GM18861 (cell line): ENCODE results near the gene FBXO10.

Experiments
- ATAC-seq: cut with Tn5 transposase; IDR thresholded peaks from one replicate; pipeline ENCODE4 v1.9.1; 2021; ENCODE audit not compliant: unreplicated experiment

FBXO10 gene

DNA sequence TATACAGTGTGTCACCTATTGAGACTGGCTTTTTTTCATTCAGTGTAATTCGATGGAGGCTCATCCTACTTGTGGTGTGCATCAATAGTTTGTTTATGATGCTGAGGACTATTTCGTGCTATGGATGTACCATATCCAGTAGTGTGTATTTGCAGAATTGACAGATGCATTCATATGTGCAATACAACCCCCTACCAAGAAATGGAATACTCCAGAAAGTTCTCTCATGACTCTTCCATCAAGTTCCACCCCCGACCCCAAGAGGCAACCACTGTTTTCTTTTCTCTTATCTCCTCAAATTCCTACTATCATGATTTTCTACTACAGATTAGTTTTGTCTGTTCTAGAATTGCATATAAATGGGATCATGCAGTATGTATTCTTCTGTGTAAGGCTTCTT is 21.9 kb downstream of the FBXO10 start:
- no peak for ATAC-seq

DNA sequence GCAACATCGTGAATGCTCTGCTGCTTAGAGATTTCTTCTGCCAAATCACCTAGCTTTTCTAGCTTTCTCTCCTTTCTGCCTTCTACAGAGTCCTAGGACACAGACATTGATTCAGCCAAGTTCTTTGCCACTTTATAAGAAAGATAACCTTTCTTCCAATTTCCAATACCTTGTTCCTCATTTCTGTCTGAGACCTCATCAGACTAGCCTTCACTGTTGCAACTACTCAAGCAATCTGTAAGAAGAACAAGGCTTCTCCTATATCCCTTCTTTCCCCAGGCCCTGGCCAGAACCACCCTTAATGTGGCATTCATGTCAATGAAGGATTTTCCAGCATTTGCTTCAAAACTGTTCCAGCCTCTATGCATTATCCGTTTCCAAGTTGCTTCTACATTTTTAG is 24.3 kb downstream of the FBXO10 start:
- no peak for ATAC-seq

DNA sequence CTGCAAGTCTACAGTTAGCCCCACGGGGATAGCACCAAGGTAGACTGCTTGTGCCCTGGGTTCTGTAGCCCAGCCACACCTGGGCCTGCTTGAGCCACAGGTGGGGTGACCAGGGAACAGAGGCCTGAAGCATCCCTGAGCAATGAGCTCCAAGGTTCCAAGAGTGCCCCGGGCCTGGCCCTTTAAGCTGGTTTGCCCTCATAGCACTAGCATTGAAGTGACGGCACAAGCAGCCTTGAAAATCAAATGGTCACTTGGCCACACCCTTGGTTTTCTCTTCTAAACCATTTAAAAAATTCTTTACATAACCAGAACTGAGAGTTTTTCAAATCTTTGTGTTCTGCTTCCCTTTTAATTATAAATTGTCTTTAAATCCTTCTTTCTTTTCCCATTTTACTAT is 24.7 kb downstream of the FBXO10 start:
- ATAC-seq, result no peak

DNA sequence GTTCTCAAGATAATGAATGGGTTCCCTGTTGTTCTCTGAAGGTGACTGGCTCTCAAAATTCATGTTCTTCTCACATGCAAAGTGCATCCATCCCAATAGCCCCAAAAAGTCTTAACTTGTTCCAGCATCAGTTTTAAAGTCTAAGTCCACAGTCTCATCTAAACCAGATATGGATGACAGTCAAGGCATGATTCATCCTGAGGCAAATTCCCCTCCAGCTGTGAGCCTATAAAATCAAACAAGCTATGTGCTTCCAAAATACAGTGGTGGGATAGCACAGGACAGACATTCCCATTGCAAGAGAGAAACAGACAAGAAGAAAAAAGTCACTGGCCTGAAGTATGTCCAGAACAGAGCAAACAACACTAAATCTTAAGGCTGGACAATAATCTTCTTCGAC is 25.4 kb downstream of the FBXO10 start:
- ATAC-seq, result no peak

DNA sequence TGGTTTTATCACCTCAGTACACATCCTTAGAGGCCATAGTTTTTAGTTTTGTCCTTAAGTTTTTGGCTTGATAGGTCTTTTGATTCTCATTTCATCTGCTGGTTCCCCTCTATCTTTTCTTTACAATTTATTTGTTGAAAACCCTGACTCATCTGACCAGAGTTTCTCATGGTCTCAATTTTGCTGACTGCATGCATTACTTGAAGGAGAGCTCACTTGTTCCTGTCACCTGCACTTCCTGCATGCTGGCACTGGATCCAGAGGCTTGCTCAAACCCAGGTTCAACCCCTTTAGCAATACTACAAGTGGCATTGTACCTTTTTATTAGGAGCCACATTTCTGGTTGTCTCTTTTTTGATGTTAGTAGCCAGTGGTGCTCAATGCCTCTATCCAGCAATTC is 26.7 kb downstream of the FBXO10 start:
- ATAC-seq, result no peak

DNA sequence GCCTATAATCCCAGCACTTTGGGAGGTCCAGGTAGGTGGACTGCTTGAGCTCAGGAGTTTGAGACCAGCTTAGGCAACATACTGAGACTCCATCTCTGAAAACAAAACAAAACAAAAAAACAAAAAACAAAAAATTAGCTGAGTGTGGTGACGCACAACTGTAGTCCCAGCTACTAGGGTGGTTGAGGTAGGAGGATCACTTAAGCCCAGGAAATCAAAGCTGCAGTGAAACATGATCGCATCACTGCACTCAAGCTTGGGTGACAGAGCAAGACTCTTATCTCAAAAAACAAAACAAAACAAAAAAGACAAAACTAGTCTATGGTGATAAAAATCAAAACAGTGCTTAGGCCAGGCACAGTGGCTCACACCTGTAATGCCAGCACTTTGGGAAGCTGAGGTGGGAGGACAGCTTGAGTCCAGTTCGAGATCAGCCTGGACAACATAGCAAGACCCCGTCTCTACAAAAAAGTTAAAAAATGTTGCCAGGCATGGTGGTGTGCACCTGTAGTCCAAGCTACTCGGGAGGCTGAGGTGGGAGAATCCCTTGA is 28.8 kb downstream of the FBXO10 start:
- no peak for ATAC-seq

DNA sequence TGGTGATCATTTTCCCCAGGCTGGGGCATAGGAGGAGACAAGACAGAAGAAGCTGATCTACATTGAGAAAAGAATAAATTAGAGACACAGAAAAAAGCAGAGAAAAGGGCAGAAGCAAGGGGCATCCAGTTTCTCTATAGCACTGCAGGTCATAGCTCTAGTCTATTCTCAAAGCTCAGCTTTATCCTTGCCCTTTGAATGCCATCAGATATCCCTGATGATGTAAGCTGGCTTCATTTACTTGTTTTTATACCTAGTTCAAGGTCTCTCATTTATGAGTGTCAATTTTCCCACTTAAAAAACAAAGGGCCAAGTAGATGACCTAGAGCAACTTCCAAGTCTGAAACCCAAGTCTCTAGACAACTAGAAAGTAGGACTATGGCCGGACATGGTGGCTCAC is 32.7 kb downstream of the FBXO10 start:
- ATAC-seq, result no peak

DNA sequence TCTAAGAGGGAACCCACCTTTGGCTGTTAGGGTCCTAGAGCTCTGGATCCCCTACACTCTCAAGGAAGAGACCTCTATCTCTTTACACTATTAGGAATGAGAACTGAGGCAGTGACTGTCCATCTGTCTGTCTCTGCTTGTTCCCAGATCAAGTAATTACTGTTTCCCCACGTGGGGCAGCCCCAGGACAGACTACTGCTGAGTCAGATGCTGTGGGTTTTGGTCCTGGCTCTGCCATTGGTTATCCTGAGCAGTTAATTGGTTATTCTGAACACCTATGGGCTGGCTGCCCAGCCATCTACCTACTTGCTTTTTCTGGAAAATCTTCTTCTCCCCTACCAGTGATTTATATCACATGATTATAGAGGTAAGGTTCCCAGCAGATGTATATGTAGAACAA is 33.3 kb downstream of the FBXO10 start:
- no peak for ATAC-seq

DNA sequence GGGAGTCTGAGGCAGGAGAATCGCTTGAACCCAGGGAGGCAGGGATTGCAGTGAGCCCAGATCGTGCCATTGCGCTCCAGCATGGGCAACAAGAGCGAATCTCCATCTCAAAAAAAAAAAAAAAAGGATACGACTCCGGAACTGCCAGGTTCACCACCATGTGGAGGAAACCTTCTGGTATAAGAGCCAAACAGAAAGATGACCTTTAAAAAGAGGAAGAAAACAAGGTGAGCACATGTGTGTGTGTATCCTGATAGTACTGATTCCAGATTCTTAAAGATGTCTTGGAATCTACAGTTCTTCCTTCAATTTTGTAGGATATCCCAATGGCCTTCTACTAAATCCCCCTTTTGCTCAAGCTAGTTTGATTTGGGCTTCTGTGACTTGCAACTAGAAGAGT is 33.7 kb downstream of the FBXO10 start:
- ATAC-seq, result no peak

DNA sequence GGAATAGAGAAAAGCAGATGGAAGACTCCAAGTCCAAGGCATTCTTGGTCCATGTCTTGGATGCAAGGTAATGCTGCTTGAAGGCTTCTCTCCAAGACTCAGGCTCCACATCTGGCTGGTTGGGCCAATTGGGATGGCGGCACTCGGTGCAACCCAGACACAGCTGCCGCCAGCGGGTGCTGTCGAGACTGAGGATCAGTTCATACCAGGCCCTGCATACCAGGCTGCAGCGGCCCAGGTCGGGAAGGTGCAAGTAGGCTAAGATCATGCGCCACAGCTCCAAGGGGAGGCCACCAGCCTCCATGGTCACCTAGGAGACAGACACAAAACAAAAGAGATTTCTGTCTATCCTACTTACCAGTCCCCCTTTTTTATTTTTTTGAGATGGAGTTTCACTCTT is 34.7 kb downstream of the FBXO10 start:
- ATAC-seq, result no peak

DNA sequence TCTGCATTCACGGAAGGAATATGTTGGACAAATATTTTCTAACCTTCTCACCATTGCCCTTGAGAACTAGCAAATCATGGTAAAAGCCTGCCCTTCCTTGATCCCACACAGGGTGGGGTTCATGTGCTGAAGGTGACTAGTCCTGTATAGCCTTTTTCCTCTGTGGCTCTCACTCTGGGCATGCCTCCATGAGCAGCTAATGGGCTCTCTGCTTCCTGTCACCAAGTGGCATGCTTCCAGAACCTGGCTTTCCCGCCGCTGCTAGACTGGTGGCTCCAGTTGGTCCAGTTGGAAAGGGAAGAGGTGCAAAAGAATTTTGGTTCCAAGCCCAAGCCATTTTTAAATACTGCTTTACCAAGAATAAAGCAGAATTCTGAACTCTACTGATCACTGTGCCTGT is 35.5 kb downstream of the FBXO10 start:
- ATAC-seq, result no peak

DNA sequence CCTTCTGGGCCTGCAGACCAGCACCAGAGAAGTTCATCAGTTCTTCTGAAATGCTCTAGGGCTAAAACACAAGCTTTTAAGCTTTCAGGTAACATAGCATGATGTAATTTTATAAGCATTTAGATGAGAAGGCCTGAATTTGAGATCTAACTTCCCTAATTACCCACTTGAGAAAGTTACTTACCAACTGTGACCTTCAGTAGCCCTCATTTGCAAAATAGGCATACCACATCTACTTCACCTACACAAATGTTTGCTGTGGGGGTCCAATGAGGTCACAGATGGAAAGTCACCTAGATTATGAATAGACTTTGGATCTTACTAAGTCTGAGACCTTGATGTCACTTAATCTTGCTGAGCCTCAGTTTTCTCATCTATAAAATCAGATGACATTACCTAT is 36.5 kb downstream of the FBXO10 start:
- ATAC-seq, result no peak

DNA sequence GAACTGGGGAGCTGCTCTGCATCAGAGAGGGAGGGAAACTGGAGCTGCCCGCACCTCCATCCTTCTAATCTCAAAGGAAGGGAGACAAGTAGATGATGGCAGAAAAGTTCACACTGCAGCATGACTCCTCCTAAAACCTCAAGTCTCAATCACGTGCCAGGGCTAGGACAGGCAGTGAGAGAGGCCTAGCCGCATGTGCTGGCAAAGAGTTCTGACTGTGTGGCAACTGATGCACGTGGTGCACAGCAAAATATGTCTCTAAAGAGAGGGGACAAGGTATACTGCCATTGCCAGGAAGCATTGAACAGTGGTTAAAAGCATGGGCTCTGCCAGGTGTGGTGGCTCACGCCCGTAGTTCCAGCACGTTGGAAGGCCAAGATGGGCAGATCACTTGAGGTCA is 38.1 kb downstream of the FBXO10 start:
- no peak for ATAC-seq

DNA sequence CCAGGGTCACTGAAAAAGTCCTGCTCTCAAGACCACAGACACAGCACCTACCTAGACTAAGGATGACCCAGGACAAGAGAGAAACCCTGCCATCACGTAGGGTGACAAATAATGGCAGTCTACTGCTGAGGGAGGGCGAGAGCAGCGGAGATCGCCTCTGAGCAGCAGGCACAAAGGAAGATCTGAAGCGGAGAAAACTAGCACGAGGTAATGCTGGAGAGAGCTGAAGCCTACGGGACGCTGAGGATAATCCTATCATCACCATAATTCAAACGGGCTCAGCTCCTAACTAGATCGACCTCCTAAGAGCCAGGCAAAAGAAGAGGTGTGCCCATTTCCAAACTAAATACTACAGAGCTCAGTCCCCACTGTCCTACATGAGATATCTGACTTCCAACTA is 41.3 kb downstream of the FBXO10 start:
- no peak for ATAC-seq

DNA sequence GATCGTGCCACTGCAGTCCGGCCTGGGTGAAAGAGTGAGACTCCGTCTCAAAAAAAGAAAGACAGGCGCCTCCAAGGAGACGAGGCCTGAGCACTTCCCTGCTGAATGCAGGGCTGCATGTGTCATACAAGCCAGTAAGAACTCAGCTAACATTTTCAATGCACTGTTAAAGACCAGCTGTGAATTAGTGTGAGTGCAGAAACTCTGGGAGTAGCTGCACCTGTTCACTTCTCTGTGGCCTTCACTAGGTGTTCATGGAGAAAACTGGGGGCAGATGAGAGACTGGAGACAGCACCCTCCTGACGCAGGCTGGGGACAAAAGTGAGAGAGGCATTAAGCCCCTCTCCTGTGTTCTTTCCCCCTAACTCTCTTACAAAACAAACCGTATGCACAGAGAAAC is 41.8 kb downstream of the FBXO10 start:
- no peak for ATAC-seq

DNA sequence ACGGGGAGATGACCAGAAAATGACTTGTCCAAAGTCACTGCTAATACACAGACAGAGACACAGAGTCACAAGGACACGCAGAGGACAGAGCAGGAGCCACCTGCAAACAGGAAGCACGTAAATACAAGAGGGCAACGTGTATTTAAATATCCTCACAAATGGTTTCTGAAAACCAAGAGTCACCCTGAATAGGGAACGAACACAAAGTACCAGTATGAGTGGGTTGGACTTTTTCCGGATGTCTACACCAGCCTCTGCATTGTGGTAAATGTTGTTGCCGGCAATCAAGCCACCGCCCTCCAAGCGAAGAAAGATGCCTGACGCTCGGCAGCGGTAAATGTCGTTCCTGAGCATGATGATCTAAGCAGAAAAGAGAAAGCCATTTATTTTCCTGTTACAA is 44.5 kb downstream of the FBXO10 start:
- ATAC-seq, result no peak

DNA sequence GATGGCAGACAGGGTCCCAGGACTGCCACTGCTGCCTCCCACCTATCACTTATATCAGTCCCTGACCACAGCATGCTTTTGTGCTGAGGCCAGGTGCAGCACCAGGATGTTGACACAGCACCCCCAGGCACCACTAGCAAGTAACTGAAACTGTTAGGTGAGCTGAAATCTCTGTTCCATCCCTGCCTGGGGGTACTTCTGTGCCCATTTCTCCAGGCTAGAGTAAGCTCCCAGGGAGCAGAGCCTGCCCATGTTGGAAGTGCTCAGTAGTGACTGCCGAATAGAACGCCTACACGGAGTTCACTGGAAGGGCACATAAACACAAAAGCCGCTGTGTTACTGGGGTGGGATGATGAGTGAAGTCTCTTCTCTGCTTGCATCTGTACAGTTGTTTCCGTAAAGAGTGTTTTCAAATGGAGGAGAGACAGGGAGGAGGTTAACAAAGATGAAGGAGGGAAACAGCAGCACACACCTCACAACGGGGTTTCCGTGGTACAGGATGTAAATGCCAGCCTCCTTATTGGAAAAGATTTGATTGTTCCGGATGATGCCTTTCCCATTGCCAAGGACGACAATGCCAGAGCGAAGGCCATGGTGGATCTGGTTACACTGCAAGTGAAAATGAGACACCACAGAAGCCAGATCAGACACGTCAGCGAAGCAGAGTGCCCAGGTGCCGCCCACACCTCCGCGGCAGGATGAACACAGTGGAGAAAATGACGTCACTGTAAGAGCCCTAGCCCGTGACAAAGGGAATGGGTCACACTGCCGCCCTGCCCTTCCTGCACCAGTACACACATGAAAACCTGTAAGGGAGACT is 47.3 kb downstream of the FBXO10 start:
- ATAC-seq, result no peak

DNA sequence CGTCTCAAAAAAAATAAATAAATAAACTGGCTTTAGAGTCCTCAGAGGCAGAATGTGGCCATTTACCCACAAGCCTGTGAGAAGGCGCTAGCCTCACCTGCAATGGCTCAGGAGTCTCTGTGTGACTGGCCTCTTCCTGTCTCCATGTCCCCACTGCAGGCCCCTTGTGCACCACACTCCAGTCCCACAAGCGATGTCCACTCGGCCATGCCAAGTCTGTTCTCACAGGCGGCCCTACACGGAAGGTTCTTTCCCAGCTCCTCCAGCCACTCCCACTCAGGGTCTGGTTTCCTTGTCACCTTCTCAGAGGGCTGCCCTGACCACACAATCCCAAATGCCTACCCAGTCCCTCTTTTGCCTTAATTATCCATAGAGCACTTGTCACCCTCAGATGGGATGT is 52.3 kb downstream of the FBXO10 start:
- ATAC-seq, result no peak

DNA sequence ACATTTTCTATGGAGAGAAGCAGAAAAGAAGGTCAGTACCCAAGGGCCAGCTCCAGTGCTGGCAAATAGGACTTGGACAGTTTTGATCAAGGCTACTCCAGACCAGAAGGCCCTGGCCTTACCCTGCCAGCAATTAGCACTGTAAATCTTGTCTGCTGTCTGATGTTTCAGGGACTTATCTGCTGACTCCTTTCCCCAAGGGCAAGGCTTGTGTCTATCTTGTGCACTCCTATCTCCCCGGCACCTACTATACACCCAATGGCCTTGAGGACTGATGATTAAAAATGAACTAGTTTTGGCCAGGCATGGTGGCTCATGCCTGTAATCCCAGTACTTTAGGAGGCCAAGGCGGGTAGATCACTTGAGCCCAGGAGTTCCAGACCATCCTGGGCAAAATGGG is 53.2 kb downstream of the FBXO10 start:
- ATAC-seq, result no peak

DNA sequence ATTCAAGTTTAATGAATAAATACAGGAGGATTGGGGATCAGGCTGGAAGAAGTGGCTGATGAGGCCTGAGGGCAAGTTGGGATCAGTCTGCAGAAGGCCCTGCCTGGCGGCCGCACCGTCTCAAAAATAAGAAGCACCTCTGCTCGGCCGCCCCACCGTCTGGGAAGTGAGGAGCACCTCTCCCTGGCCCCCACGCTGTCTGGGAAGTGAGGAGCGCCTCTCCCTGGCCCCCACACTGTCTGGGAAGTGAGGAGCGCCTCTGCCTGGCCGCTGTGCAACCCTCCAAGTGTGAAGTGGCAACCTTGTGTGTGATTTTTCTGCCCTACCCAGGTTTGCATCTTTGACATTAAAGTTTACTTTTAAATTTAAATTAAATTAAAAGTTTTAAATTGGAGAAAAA is 55.1 kb downstream of the FBXO10 start:
- no peak for ATAC-seq

DNA sequence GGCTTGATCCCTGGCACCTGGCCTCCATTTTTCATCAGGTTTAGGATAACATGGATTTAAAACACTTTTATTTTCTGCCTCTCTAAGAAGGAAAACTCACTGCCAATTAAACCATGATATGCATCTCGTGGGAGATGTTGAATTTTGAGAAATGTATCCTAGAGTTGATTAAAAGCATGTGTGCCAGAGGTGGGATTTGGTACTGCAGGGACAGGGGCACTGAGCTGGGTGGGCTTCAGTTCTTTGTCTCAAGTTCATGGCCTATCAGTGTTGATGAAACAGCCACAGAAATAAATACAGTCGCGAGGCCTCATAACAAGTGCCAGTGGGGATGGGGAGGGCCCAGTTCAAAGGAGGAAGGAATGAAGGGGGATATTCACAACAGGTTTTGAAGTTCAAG is 55.5 kb downstream of the FBXO10 start:
- ATAC-seq, result no peak

DNA sequence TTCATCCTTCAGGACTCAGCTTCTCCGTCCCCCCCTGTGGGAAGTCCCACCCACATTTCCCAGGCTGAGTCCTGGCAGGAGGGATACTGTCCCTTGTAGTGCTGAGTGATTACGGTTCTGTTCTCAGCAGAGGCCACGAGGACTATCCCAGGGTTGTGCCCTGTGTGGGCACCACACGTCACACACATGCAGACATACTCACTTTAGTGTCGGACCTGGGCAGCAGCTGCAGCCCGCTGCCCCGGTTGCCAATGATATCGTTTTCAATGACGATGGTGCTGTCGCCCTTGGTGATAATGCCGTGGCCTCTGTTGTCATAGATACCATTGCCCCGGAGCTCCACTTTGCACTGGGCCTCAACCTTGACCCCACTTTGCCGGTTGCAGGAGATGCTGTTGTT is 58.3 kb downstream of the FBXO10 start:
- no peak for ATAC-seq

DNA sequence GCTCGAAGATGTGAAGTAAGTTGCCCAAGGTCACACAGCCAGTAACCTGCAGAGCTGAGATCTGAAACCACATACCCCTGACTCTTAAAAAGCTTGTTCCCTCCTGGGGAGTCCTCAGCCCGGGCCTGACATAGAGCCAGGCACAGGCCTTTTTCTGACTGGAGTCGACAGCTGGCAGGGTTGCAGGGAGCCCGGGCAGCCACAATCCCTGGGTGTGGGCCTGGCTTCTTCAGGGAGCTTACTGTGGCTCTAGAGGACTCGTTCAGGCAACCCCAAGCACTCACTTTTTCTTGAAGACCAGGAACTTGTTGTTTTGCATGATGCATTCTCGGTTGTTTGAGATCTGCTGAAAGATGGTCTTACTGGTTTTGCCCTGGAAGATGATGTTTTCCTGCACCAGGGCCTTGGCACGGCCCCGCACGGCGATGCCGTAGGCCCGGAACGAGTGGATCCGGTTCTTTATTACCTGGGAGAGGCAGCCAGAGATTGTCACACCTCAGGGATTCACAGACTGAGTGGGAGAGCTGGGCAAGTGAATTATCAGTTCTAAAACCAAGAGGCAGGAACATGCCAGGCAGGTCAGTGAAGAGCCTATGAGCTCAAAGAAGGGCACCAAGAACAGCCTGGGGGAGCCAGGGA is 60.4 kb downstream of the FBXO10 start:
- no peak for ATAC-seq
